OCI-LY3 (cell line): ENCODE results near the gene IGFLR1.

ENCODE experiments used
- EZH2phosphoT487 ChIP-seq: fragments of 200-600 bp; shearing (Covaris generic); IDR thresholded peaks from 2 replicates; pipeline ENCODE4 v1.6.1; 2018; ENCODE audit warnings: antibody characterized with exemption, mixed run types, low read depth
- TF ChIP-seq, protein P1 (sequence below): fragments of 200-600, 300-600 bp; sonication (generic); IDR thresholded peaks from 2 replicates; pipeline ENCODE4 v1.5.1; 2014; ENCODE audit warnings: antibody characterized with exemption, low read length, low read depth

GRCh38 chr19:35720163-35720524 is 22.1 kb downstream of the IGFLR1 start:
- TF ChIP-seq, protein P1, sequence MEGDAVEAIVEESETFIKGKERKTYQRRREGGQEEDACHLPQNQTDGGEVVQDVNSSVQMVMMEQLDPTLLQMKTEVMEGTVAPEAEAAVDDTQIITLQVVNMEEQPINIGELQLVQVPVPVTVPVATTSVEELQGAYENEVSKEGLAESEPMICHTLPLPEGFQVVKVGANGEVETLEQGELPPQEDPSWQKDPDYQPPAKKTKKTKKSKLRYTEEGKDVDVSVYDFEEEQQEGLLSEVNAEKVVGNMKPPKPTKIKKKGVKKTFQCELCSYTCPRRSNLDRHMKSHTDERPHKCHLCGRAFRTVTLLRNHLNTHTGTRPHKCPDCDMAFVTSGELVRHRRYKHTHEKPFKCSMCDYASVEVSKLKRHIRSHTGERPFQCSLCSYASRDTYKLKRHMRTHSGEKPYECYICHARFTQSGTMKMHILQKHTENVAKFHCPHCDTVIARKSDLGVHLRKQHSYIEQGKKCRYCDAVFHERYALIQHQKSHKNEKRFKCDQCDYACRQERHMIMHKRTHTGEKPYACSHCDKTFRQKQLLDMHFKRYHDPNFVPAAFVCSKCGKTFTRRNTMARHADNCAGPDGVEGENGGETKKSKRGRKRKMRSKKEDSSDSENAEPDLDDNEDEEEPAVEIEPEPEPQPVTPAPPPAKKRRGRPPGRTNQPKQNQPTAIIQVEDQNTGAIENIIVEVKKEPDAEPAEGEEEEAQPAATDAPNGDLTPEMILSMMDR, result no peak
- no peak for TF ChIP-seq EZH2phosphoT487
